ENCODE data around the gene SLC22A23. TPM values are rescaled to one million over a fixed set of nuclear protein-coding genes. Genes with fewer than 3 reads are reported as not detected.
A peak's percentile ranks its signal among the peaks of the same experiment; 100 is the strongest.

Gene SLC22A23
- polyA plus RNA-seq, 4 donors: 9.5 to 38.3 (median 15.0) TPM

- DNase-seq (no peak), FAIRE-seq (no peak)
- Histone ChIP-seq H3K36me3 (ENCODE audit: control insufficient read depth in 3 of 3, insufficient read depth in 2 of 3, low read depth in 1 of 3, low read length in 3 of 3) (no peaks in the 10 kb centered on the region), H3K4me1 (ENCODE audit: control insufficient read depth in 3 of 3, insufficient read depth in 2 of 3, low read depth in 1 of 3, low read length in 2 of 3) (no peaks in the 10 kb centered on the region), H3K27ac (ENCODE audit: low read depth in 1 of 3, low read length in 2 of 3) (no peak overlapping the region), H3K9me3 (ENCODE audit: control insufficient read depth in 2 of 2, insufficient read depth in 1 of 2, low read depth in 1 of 2, low read length in 1 of 2) (peaks cover 0 to 5% of the 10 kb centered on the region in 2 donors), H3K4me3 (ENCODE audit: low read depth in 1 of 3, low read length in 3 of 3) (no peak overlapping the region), H3K27me3 (ENCODE audit: control insufficient read depth in 3 of 3, insufficient read depth in 3 of 3, low read length in 3 of 3) (peaks cover 0 to 6% (median 3%) of the 10 kb centered on the region in 3 donors)
- WGBS, 3 donors: 97 to 100% (median 97%) methylated on average over 2 of the region's 2 CpGs
Observed at GRCh38 chr6:3483675-3484074, 26.8 kb upstream of the SLC22A23 start.

GRCh38 chr6:3482869-3483268 lies 26.0 kb upstream of the SLC22A23 start:
- Histone ChIP-seq H3K4me1 (ENCODE audit: control insufficient read depth in 3 of 3, insufficient read depth in 2 of 3, low read depth in 1 of 3, low read length in 2 of 3) (no peaks in the 10 kb centered on the region), H3K27ac (ENCODE audit: low read depth in 1 of 3, low read length in 2 of 3) (no peak overlapping the region), H3K4me3 (ENCODE audit: low read depth in 1 of 3, low read length in 3 of 3) (no peak overlapping the region), H3K9me3 (ENCODE audit: control insufficient read depth in 2 of 2, insufficient read depth in 1 of 2, low read depth in 1 of 2, low read length in 1 of 2) (peaks cover 0 to 5% of the 10 kb centered on the region in 2 donors), H3K27me3 (ENCODE audit: control insufficient read depth in 3 of 3, insufficient read depth in 3 of 3, low read length in 3 of 3) (peaks cover 0 to 6% (median 3%) of the 10 kb centered on the region in 3 donors), H3K36me3 (ENCODE audit: control insufficient read depth in 3 of 3, insufficient read depth in 2 of 3, low read depth in 1 of 3, low read length in 3 of 3) (no peaks in the 10 kb centered on the region)
- FAIRE-seq: no peak
- no peak for DNase-seq
- 60 to 73% (median 65%) methylated on average over 4 of the region's 4 CpGs for WGBS, 3 donors

- no peak for FAIRE-seq
- no peak overlapping the region for H3K4me3 ChIP-seq (ENCODE audit: low read depth in 1 of 3, low read length in 3 of 3)
- 94% methylated on average over 7 of the region's 7 CpGs for WGBS, 3 donors
Observed at GRCh38 chr6:3481640-3482039, 24.8 kb upstream of the SLC22A23 start.

GRCh38 chr6:3480009-3480408 lies 23.2 kb upstream of the SLC22A23 start:
- no peaks in the 10 kb centered on the region for H3K4me1 ChIP-seq (ENCODE audit: control insufficient read depth in 3 of 3, insufficient read depth in 2 of 3, low read depth in 1 of 3, low read length in 2 of 3)
- DNase-seq: no peak
- FAIRE-seq: no peak
- H3K27me3 ChIP-seq (ENCODE audit: control insufficient read depth in 3 of 3, insufficient read depth in 3 of 3, low read length in 3 of 3): peaks cover 0 to 6% (median 0%) of the 10 kb centered on the region in 3 donors
- no peaks in the 10 kb centered on the region for H3K36me3 ChIP-seq (ENCODE audit: control insufficient read depth in 3 of 3, insufficient read depth in 2 of 3, low read depth in 1 of 3, low read length in 3 of 3)
- H3K9me3 ChIP-seq (ENCODE audit: control insufficient read depth in 2 of 2, insufficient read depth in 1 of 2, low read depth in 1 of 2, low read length in 1 of 2): peaks cover 0 to 5% of the 10 kb centered on the region in 2 donors
- H3K4me3 ChIP-seq (ENCODE audit: low read depth in 1 of 3, low read length in 3 of 3): no peak overlapping the region
- H3K27ac ChIP-seq (ENCODE audit: low read depth in 1 of 3, low read length in 2 of 3): no peak overlapping the region

More at GRCh38 chr6:3481640-3482039, 24.8 kb upstream of the SLC22A23 start:
- no peak for DNase-seq
- Histone ChIP-seq H3K9me3 (ENCODE audit: control insufficient read depth in 2 of 2, insufficient read depth in 1 of 2, low read depth in 1 of 2, low read length in 1 of 2) (peaks cover 0 to 5% of the 10 kb centered on the region in 2 donors), H3K36me3 (ENCODE audit: control insufficient read depth in 3 of 3, insufficient read depth in 2 of 3, low read depth in 1 of 3, low read length in 3 of 3) (no peaks in the 10 kb centered on the region), H3K4me1 (ENCODE audit: control insufficient read depth in 3 of 3, insufficient read depth in 2 of 3, low read depth in 1 of 3, low read length in 2 of 3) (no peaks in the 10 kb centered on the region), H3K27me3 (ENCODE audit: control insufficient read depth in 3 of 3, insufficient read depth in 3 of 3, low read length in 3 of 3) (peaks cover 0 to 6% (median 3%) of the 10 kb centered on the region in 3 donors), H3K27ac (ENCODE audit: low read depth in 1 of 3, low read length in 2 of 3) (no peak overlapping the region)

GRCh38 chr6:3473773-3474172 lies 16.9 kb upstream of the SLC22A23 start:
- H3K27me3 ChIP-seq (ENCODE audit: control insufficient read depth in 3 of 3, insufficient read depth in 3 of 3, low read length in 3 of 3): no peaks in the 10 kb centered on the region
- no peak overlapping the region for H3K4me3 ChIP-seq (ENCODE audit: low read depth in 1 of 3, low read length in 3 of 3)
- FAIRE-seq: no peak
- no peaks in the 10 kb centered on the region for H3K9me3 ChIP-seq (ENCODE audit: control insufficient read depth in 2 of 2, insufficient read depth in 1 of 2, low read depth in 1 of 2, low read length in 1 of 2)
- H3K27ac ChIP-seq (ENCODE audit: low read depth in 1 of 3, low read length in 2 of 3): no peak overlapping the region
- H3K36me3 ChIP-seq (ENCODE audit: control insufficient read depth in 3 of 3, insufficient read depth in 2 of 3, low read depth in 1 of 3, low read length in 3 of 3): no peaks in the 10 kb centered on the region
- no peaks in the 10 kb centered on the region for H3K4me1 ChIP-seq (ENCODE audit: control insufficient read depth in 3 of 3, insufficient read depth in 2 of 3, low read depth in 1 of 3, low read length in 2 of 3)
- no peak for DNase-seq
- WGBS, 3 donors: 67 to 83% (median 83%) methylated on average over 5 of the region's 5 CpGs

- no peaks in the 10 kb centered on the region for H3K9me3 ChIP-seq (ENCODE audit: control insufficient read depth in 2 of 2, insufficient read depth in 1 of 2, low read depth in 1 of 2, low read length in 1 of 2)
- no peak overlapping the region for H3K27ac ChIP-seq (ENCODE audit: low read depth in 1 of 3, low read length in 2 of 3)
- no peaks in the 10 kb centered on the region for H3K36me3 ChIP-seq (ENCODE audit: control insufficient read depth in 3 of 3, insufficient read depth in 2 of 3, low read depth in 1 of 3, low read length in 3 of 3)
- no peaks in the 10 kb centered on the region for H3K27me3 ChIP-seq (ENCODE audit: control insufficient read depth in 3 of 3, insufficient read depth in 3 of 3, low read length in 3 of 3)
- 33 to 76% (median 56%) methylated on average over 3 of the region's 3 CpGs for WGBS, 3 donors
- FAIRE-seq: no peak
- DNase-seq: peak in 1 of 2 donors; percentile 40
- H3K4me1 ChIP-seq (ENCODE audit: control insufficient read depth in 3 of 3, insufficient read depth in 2 of 3, low read depth in 1 of 3, low read length in 2 of 3): no peaks in the 10 kb centered on the region
- no peak overlapping the region for H3K4me3 ChIP-seq (ENCODE audit: low read depth in 1 of 3, low read length in 3 of 3)
Observed at GRCh38 chr6:3471711-3472110, 14.9 kb upstream of the SLC22A23 start.

- FAIRE-seq (no peak), DNase-seq (peak in 1 of 2 donors; percentile 55)
- Histone ChIP-seq H3K36me3 (ENCODE audit: control insufficient read depth in 3 of 3, insufficient read depth in 2 of 3, low read depth in 1 of 3, low read length in 3 of 3) (no peaks in the 10 kb centered on the region), H3K4me1 (ENCODE audit: control insufficient read depth in 3 of 3, insufficient read depth in 2 of 3, low read depth in 1 of 3, low read length in 2 of 3) (no peaks in the 10 kb centered on the region), H3K4me3 (ENCODE audit: low read depth in 1 of 3, low read length in 3 of 3) (no peak overlapping the region), H3K27me3 (ENCODE audit: control insufficient read depth in 3 of 3, insufficient read depth in 3 of 3, low read length in 3 of 3) (peaks cover 0 to 1% (median 0%) of the 10 kb centered on the region in 3 donors), H3K9me3 (ENCODE audit: control insufficient read depth in 2 of 2, insufficient read depth in 1 of 2, low read depth in 1 of 2, low read length in 1 of 2) (no peaks in the 10 kb centered on the region), H3K27ac (ENCODE audit: low read depth in 1 of 3, low read length in 2 of 3) (no peak overlapping the region)
- WGBS, 3 donors: 11 to 67% (median 42%) methylated on average over 5 of the region's 5 CpGs
Observed at GRCh38 chr6:3471286-3471685, 14.4 kb upstream of the SLC22A23 start.

GRCh38 chr6:3468585-3468984 lies 11.7 kb upstream of the SLC22A23 start:
- WGBS, 3 donors: 81 to 95% (median 92%) methylated on average over 9 of the region's 9 CpGs
- Histone ChIP-seq H3K4me1 (ENCODE audit: control insufficient read depth in 3 of 3, insufficient read depth in 2 of 3, low read depth in 1 of 3, low read length in 2 of 3) (no peaks in the 10 kb centered on the region), H3K4me3 (ENCODE audit: low read depth in 1 of 3, low read length in 3 of 3) (no peak overlapping the region), H3K27ac (ENCODE audit: low read depth in 1 of 3, low read length in 2 of 3) (no peak overlapping the region), H3K27me3 (ENCODE audit: control insufficient read depth in 3 of 3, insufficient read depth in 3 of 3, low read length in 3 of 3) (peaks cover 0 to 3% (median 0%) of the 10 kb centered on the region in 3 donors), H3K36me3 (ENCODE audit: control insufficient read depth in 3 of 3, insufficient read depth in 2 of 3, low read depth in 1 of 3, low read length in 3 of 3) (no peaks in the 10 kb centered on the region), H3K9me3 (ENCODE audit: control insufficient read depth in 2 of 2, insufficient read depth in 1 of 2, low read depth in 1 of 2, low read length in 1 of 2) (no peaks in the 10 kb centered on the region)
- no peak for FAIRE-seq
- DNase-seq: no peak

- no peak overlapping the region for H3K27ac ChIP-seq (ENCODE audit: low read depth in 1 of 3, low read length in 2 of 3)
- 59 to 90% (median 86%) methylated on average over 1 of the region's 1 CpG for WGBS, 3 donors
- no peak for FAIRE-seq
Observed at GRCh38 chr6:3467996-3468395, 11.1 kb upstream of the SLC22A23 start.

More at GRCh38 chr6:3467996-3468395, 11.1 kb upstream of the SLC22A23 start:
- no peaks in the 10 kb centered on the region for H3K4me1 ChIP-seq (ENCODE audit: control insufficient read depth in 3 of 3, insufficient read depth in 2 of 3, low read depth in 1 of 3, low read length in 2 of 3)
- H3K4me3 ChIP-seq (ENCODE audit: low read depth in 1 of 3, low read length in 3 of 3): no peak overlapping the region
- no peaks in the 10 kb centered on the region for H3K36me3 ChIP-seq (ENCODE audit: control insufficient read depth in 3 of 3, insufficient read depth in 2 of 3, low read depth in 1 of 3, low read length in 3 of 3)
- peaks cover 0 to 3% (median 0%) of the 10 kb centered on the region in 3 donors for H3K27me3 ChIP-seq (ENCODE audit: control insufficient read depth in 3 of 3, insufficient read depth in 3 of 3, low read length in 3 of 3)
- DNase-seq: no peak
- no peaks in the 10 kb centered on the region for H3K9me3 ChIP-seq (ENCODE audit: control insufficient read depth in 2 of 2, insufficient read depth in 1 of 2, low read depth in 1 of 2, low read length in 1 of 2)
